ENCODE results near the gene HMOX2.

DNA sequence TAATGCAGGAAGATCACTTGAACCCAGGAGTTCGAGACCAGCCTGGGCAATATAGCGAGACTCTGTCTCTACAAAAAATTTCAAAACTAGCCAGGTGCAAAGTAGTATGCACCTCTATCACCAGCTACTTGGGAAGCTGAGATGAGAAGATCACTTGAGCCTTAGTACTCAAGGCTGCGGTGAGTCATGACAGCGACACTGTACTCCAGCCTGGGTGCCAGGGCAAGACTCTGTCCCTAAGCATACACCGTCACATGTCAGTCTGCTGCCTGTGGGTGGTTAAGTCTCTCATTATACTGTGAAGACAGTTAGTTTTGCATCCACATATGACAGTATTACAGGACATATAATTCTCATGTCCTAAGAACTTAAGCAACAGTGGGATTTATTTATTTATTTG lies 23.5 kb upstream of the HMOX2 start:
- TF ChIP-seq TEAD4 (IDR thresholded peaks at IDR 0.05) (no peak), TAF1 (IDR thresholded peaks at IDR 0.05; ENCODE audit: low read depth) (no peak), EGR1 (IDR thresholded peaks at IDR 0.05) (no peak), YY1 (IDR thresholded peaks at IDR 0.05; ENCODE audit: low read depth) (no peak), CEBPB (IDR thresholded peaks at IDR 0.05) (no peak), TCF12 (IDR thresholded peaks at IDR 0.05; ENCODE audit: low read depth) (no peak), RAD21 (IDR thresholded peaks at IDR 0.05; ENCODE audit: low read depth) (no peak)
- TF ChIP-seq, protein P1, sequence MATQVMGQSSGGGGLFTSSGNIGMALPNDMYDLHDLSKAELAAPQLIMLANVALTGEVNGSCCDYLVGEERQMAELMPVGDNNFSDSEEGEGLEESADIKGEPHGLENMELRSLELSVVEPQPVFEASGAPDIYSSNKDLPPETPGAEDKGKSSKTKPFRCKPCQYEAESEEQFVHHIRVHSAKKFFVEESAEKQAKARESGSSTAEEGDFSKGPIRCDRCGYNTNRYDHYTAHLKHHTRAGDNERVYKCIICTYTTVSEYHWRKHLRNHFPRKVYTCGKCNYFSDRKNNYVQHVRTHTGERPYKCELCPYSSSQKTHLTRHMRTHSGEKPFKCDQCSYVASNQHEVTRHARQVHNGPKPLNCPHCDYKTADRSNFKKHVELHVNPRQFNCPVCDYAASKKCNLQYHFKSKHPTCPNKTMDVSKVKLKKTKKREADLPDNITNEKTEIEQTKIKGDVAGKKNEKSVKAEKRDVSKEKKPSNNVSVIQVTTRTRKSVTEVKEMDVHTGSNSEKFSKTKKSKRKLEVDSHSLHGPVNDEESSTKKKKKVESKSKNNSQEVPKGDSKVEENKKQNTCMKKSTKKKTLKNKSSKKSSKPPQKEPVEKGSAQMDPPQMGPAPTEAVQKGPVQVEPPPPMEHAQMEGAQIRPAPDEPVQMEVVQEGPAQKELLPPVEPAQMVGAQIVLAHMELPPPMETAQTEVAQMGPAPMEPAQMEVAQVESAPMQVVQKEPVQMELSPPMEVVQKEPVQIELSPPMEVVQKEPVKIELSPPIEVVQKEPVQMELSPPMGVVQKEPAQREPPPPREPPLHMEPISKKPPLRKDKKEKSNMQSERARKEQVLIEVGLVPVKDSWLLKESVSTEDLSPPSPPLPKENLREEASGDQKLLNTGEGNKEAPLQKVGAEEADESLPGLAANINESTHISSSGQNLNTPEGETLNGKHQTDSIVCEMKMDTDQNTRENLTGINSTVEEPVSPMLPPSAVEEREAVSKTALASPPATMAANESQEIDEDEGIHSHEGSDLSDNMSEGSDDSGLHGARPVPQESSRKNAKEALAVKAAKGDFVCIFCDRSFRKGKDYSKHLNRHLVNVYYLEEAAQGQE (IDR thresholded peaks at IDR 0.05; ENCODE audit: low read depth): no peak
- TF ChIP-seq, protein P2, sequence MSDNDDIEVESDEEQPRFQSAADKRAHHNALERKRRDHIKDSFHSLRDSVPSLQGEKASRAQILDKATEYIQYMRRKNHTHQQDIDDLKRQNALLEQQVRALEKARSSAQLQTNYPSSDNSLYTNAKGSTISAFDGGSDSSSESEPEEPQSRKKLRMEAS (IDR thresholded peaks at IDR 0.05): no peak

All from Ishikawa (cell line).